Stimulated activated CD4-positive, alpha-beta T cell treated with anti-CD3 and anti-CD28 coated beads, Interleukin-1b, Interleukin-23, amount 100 ng/mL, for 48 hours (primary cell): Measurements from ENCODE around the gene UBE2H.
"Not testable (repeated sequence)": the region's sequence is repeated elsewhere in the genome, so short reads cannot be mapped to it uniquely, and the experiment has no call there.

ENCODE experiments used
- DNase-seq: peaks from one replicate; pipeline ENCODE4 v3.0.0-alpha.2; 2020

The UBE2H gene

GRCh38 chr7:129866251-129866650, 86.5 kb downstream of the UBE2H start:
- DNase-seq: no peak

DNA sequence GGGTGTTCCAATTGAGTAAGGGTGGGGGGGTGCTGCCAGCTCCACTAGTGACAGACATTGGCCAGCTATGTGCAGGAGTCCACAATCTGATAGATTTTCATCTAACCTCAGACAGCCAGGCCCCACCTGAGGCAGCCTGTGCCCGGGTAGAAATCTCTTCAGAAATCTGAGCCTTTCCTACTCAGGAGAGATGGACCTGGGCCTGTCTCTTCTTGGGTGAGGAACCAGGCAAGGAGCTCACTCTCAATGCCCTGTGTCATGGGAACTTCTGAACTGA, 86.9 kb downstream of the UBE2H start:
- DNase-seq: no peak

- DNase-seq: no peak
These were observed 87.5 kb downstream of the UBE2H start for GRCh38 chr7:129865093-129865924.

DNA sequence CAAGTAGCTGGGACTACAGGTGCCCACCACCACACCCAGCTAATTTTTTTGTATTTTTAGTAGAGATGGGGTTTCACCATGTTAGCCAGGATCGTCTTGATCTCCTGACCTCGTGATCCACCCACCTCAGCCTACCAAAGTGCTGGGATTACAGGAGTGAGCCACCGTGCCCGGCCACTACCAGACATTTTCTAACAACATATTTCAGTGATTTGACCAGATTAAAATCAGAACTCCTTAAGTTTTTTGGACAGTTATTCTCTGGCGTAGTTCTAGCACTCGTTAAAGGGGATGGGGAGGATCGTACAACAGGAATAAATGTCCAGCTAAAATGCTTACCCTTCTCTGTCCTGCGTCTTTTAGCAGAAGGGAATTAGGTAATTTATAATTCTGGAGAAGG, 88.1 kb downstream of the UBE2H start:
- not testable (repeated sequence) for DNase-seq

DNA sequence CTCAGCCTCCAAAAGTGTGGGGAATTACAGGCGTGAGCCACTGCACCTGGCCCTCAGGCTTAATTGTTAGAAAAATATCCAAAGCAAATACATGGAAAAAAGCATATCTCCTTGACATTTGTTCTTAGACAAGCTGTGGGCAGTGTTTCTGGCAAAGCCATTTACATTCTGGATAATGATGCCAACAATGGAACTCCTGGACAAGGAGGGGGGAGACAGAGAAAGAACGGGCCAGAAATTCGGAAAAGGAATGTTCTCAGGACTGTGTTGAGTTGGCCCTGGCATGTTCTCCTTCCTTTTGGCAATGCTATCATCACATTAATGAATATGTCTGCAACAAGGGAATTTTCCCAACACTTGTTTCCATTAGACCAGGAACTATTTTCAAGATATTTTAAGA, 88.7 kb downstream of the UBE2H start:
- DNase-seq: no peak

DNA sequence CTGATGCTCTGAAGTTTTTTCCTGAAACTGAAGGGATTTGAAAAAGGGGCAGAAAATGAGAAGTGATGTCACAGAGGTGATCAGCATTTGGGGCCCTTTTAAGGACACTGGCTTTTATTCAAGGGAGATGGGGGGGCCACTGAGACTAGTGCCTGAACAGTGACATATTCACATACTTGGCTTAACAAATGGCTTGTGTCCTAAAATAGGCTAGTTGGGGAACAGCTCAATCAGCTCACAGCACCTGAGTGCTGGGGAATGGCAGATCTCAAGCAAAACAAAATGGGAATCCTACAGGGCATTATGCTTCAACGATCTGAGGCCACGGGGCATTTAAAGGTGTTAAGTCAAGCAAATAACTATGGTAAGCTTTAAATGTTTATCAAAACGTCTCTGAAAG, 90.1 kb downstream of the UBE2H start:
- no peak for DNase-seq

DNA sequence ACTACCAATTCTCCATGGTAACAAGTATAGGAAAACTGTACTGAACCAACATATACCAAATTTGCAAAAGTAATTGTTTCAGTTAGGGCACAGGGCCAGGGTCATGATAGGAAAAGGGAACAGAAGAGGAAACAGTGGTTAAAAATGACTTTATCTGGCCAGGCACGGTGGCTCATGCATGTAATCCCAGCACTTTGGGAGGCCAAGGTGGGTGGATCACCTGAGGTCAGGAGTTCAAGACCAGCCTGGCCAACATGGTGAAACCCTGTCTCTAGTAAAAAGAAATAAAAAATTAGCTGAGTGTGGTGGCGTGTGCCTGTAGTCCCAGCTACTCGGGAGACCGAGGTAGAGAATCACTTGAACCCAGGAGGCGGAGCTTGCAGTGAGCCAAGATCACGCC, 92.0 kb downstream of the UBE2H start:
- not testable (repeated sequence) for DNase-seq

- DNase-seq: no peak
These were observed 93.6 kb downstream of the UBE2H start for GRCh38 chr7:129859183-129859582.

DNA sequence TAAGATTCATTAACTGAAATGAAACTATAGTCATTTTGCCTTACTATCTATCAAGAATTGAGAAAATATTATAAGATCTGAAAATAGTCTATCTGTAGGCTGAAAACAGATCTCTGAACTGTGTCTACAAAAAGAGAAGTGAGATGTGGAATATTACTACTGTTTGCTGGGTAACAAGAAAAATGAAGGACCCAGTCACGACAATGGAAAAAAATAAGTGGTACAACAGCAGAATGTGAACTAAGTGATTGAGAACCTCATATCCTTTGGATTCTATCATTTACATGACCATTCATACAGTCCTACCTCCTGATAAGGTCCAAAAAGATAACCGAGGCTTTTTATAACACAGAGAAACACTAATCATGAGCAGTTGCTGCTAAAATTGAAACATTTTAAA, 94.3 kb downstream of the UBE2H start:
- DNase-seq: no peak

DNA sequence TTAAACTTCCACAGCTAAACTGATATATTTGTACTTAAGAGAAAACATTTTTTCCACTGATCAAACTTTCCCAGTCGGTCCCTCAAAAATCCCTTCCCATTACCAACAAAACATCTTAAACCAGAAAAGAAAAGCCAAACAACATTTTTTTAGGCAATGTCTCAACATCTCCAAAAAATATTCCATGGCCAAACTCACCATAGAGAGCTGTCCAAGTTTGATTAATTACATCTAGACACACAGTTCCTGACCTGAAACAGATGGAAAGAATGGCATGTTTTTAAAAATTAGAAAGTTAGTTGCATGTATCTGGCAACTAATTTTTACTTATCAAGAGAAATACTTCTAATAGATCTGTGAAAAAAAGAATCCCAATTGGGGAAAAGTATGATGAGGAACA, 95.4 kb downstream of the UBE2H start:
- no peak for DNase-seq

DNA sequence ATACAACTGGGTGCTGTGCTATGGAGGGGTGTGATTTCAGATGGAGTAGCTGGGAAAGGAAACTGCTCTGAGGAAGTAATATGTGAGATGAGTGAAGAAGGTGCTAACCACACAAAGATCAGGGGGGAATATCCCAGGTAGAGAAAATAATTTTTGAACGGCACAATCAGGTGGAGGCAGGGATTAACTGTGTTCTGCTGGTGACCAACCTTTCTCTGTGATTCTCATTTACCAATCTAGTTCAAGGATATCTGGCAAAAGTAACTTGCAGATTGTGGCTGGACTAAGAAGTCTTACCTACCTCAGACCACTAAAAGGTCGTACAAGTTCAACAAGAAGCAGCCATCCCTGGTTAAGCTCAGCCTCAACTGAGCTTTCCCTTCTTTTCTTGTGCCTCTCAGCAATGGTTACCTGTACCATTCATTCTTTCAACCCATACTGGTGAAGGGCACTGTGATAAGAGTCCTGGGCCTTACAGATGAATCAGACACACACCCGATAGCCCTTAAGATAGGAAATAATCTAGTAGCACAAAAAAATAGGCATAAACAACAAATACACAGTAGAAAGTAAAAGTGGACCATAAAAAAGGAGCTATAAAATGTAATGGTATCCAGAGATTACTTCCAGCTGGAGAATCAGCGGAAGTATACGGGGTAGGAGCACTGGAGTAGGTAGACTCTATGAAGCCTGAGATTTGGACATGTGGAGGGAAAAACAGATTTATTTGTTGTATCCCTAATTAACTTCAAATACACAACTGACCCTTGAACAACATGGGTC, 96.6 kb downstream of the UBE2H start:
- no peak for DNase-seq

- DNase-seq: no peak
These were observed 97.5 kb downstream of the UBE2H start for GRCh38 chr7:129855234-129855673.

DNA sequence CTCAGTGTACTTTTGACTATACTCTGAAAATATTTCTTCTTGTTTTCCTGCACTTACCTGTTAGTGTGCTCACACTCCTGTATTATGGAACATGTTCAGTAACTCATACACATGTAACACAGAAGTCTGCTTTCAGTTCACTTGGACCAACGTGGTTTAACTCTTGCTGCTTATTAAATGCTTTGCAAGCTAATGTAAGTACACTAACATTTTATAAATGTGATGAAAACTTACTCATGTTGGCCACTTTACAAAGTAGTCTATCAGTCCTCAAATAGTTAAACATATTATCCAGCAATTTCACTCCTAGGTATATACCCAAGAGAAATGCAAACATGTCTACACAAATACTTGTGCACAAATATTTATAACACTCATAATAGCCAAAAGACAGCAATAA, 98.4 kb downstream of the UBE2H start:
- DNase-seq: no peak

DNA sequence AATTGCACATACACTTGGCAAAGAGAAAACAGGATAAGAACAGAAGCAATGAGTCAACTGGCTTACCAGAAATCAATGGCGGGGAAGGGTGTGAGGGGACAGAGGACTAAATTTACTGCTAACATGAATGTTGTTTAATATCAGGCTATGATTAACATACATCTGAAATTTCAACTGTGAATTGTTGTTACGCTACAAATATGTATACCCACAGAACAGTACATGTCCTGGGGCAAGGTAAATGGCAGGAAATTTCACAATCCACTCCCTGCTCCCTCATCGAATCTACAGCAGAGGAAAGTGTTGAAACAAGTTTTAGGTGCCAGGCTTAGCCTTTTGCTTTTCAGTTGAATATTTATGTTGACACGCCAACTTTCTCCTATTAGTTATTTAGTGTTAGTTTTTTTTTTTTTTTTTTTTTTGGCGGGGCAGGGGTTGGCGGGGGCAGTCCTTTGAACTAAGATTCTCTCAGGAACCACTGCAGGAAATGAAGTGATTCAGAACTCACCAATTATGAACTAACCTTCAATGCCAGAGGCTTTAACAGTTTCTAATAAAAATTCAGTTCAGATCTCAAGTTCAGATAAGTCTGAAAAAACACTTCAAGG, 99.0 kb downstream of the UBE2H start:
- DNase-seq: no peak

GRCh38 chr7:129851809-129852208, 101.0 kb downstream of the UBE2H start:
- DNase-seq: no peak

GRCh38 chr7:129851174-129851573, 101.6 kb downstream of the UBE2H start:
- DNase-seq: no peak

DNA sequence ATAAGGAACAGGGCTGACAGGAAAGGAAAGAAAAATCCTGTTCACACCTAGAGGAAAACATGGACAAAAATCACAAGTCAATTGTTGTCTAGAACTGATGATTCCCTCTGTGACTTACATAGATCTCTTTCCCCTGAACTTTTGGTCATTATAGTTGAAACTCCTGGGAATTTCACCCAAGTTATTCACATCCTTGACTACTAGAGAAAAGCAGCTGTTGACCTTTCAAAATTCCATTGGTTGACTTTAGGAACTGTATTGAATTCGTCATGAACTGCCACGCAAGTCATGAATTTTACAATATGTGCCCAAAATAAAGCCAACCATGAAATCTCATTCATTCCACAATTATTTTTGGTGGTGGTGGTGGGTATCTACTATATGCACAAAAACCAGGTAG, 104.3 kb downstream of the UBE2H start:
- no peak for DNase-seq

DNA sequence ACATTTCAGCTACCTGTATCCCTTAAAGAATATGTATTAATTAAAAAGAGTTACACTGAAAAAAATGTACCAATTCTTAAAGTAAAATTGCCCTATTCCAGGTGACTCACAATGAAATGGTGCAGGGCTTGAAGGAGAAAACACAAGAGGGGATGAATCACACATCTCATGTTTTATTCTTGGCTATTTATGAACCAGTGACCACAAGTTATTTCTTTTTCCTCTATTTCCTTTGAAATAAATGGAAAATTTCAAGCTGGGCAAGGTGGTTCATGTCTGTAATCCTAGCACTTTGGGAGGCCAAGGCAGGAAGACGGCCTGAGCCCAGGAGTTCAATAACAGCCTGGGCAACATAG, 106.8 kb downstream of the UBE2H start:
- no peak for DNase-seq

GRCh38 chr7:129845178-129845971, 107.4 kb downstream of the UBE2H start:
- DNase-seq: no peak

- peak; percentile 23 for DNase-seq
These were observed 108.6 kb downstream of the UBE2H start for GRCh38 chr7:129843978-129844840.

DNA sequence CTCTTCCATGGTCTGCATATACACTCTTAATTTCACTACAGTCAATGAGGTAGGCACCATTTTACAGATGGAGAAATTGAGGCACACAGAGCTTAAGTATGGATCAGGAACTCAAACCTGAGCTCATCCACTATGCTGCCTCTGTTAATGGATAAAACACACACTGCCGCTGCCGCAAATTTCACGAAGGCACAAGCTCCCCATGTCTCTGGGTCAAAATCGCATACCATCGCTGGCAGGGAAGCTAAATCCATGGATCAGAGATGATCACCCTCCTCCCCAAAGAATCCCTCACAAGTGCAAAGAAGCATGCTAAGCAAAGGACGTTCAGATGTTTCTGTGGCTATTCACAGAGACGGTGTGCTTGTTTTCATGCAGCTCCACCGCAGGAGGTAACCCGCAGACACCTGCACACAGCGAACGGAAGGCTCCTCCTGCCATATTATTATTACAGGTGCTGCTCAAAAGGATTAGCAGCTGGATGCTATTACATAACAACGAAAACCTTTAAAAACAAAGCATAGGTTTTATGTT, 109.3 kb downstream of the UBE2H start:
- no peak for DNase-seq

DNA sequence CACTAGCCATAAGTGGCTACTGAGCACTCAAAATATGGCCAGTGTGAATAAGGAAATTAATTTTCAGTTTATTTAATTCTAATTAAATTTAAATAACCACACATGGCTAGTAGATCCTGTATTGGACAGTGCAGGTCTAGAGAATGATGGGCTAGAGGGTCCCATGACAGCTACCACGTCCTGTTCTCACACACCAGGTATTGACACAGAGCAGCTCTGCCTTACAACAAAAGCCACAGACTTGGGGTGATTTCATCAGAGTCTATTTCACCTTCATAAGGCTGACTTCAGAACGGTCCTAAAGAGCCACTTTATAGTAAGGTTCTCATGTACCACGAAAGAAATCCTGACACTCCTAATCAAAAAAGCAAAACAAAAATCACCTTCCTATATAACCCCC, 111.3 kb downstream of the UBE2H start:
- DNase-seq: no peak
